ENCODE results near the gene PODN. TPM values are rescaled to one million over a fixed set of nuclear protein-coding genes. Genes with fewer than 3 reads are reported as not detected.

PODN gene
- total RNA-seq, 1 experiment from 2014 or later, result 0.17 TPM

GRCh38 chr1:53073287-53073686 lies 11.3 kb downstream of the PODN start:
- TF ChIP-seq CTCF (conservative IDR thresholded peaks at IDR 0.05), result no peak
- no peak overlapping the region for H3K23ac ChIP-seq (ENCODE audit: insufficient read length, low read depth, low read length)
- no peak overlapping the region for H3K18ac ChIP-seq (ENCODE audit: insufficient read length, low read depth, low read length)
- H2AK5ac ChIP-seq (ENCODE audit: insufficient read length, low read length), result no peak overlapping the region
- H3K27ac Mint-ChIP-seq, result no peak overlapping the region
- no peak overlapping the region for H2BK5ac ChIP-seq (ENCODE audit: insufficient read length, low read length)
- H3K4ac ChIP-seq (ENCODE audit: low read depth, low read length), result no peak overlapping the region
- no peak overlapping the region for H2AFZ ChIP-seq (ENCODE audit: low read length)
- no peaks in the 10 kb centered on the region for H3K9me3 ChIP-seq (ENCODE audit: control insufficient read depth, low read depth, low read length)
- no peak overlapping the region for H3K56ac ChIP-seq (ENCODE audit: insufficient read length, low read depth, low read length)
- no peaks in the 10 kb centered on the region for H3K36me3 Mint-ChIP-seq (ENCODE audit: insufficient read depth in 1 of 3, low read depth in 3 of 3)
- no peaks in the 10 kb centered on the region for H3K23me2 ChIP-seq (ENCODE audit: insufficient read length, low read depth, low read length, poor library complexity, severe bottlenecking)
- no peak for DNase-seq
- no peaks in the 10 kb centered on the region for H3K4me1 ChIP-seq (ENCODE audit: insufficient read depth, low read length)
- H3K9me3 Mint-ChIP-seq, result no peaks in the 10 kb centered on the region
- no peak overlapping the region for H4K5ac ChIP-seq (ENCODE audit: insufficient read length, low read depth, low read length)
- no peaks in the 10 kb centered on the region; the same call in 1 of the 2 replicates for H3K27me3 Mint-ChIP-seq (ENCODE audit: low read depth)
- no peak overlapping the region for H2BK120ac ChIP-seq (ENCODE audit: low read depth, low read length, poor library complexity, severe bottlenecking)
- no peak overlapping the region for H4K91ac ChIP-seq (ENCODE audit: insufficient read length, low read depth, low read length)
- no CpG with 5 or more reads among the region's 7 CpGs for WGBS (ENCODE audit: extremely low coverage, insufficient read length, low lambda C conversion rate)
- H3K79me1 ChIP-seq (ENCODE audit: insufficient read depth, low read depth, low read length, poor library complexity, severe bottlenecking), result no peaks in the 10 kb centered on the region
- no peak overlapping the region for H3K4me2 ChIP-seq (ENCODE audit: insufficient read depth, insufficient read length, low read length)
- H4K20me1 ChIP-seq (ENCODE audit: control insufficient read depth, insufficient read depth, insufficient read length), result no peaks in the 10 kb centered on the region
- H3K79me2 ChIP-seq (ENCODE audit: insufficient read depth, low read length), result no peaks in the 10 kb centered on the region
- H3K4me3 Mint-ChIP-seq, result no peak overlapping the region
- no peak overlapping the region for H3K14ac ChIP-seq (ENCODE audit: insufficient read depth, low read length)
- H4K8ac ChIP-seq (replicated peaks; ENCODE audit: insufficient read length, low read depth, low read length), result no peak overlapping the region
- H3K27ac ChIP-seq (ENCODE audit: insufficient read length, low read depth, low read length), result no peak overlapping the region
- H3K9ac ChIP-seq (ENCODE audit: extremely low read depth, insufficient read length, low read length), result no peak overlapping the region
- H3T11ph ChIP-seq (ENCODE audit: low read length), result no peak overlapping the region
- H3K27me3 ChIP-seq (ENCODE audit: insufficient read depth, low read length), result no peaks in the 10 kb centered on the region
- no peak overlapping the region for H2BK15ac ChIP-seq (ENCODE audit: low read depth, low read length)
- peaks cover 0 to 9% of the 10 kb centered on the region in 2 experiments; a peak in 1 of 4 replicates for H3K4me1 Mint-ChIP-seq
- no peak overlapping the region for H2BK20ac ChIP-seq (ENCODE audit: low read depth, low read length, poor library complexity, severe bottlenecking)
- H2BK12ac ChIP-seq (ENCODE audit: insufficient read length, low read depth, low read length), result no peak overlapping the region

Data from H9 (cell line).